ENCODE results near the gene CHD2.
"Not testable (repeated sequence)": the region's sequence is repeated elsewhere in the genome, so short reads cannot be mapped to it uniquely, and the experiment has no call there.

CHD2 gene

DNA sequence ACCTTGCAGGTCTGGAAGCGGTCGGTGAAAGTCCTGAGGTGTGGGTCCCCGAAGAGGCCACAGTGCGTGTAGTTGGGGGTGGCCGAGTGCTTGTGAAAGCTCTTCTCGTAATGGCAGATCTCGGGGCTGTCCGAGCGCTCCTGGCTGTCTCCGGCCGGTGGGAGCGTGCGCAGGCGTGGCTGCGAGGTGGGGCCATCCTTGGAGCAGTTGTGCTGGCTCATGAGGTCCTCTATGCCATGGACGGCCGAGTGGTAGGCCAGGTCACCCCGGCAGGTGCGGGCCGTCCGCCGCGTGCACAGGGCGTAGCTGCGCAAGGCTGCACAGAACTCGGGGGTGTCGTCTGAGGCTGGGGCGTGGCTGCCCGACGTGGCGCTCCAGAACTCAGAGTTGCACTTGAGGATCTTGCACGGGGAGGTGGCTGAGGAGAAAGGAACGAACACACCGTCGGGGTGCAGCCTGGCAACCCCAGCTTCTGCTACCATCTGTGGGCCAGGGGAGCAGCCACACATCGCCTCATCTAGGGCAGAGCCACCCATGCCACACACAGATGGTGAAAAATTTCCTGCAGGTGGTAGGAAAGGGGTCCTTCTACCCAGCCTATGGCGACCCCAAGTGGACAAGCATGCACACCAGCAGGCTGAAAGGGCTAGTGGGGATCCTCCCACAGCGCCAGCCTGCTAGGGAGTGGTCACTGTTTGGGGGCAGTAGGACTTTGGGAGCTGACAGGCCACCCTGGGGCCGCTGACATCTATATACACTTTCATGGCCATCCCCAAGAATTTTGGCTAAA lies 152.2 kb downstream of the CHD2 start:
- DNase-seq: peak; percentile 15

DNA sequence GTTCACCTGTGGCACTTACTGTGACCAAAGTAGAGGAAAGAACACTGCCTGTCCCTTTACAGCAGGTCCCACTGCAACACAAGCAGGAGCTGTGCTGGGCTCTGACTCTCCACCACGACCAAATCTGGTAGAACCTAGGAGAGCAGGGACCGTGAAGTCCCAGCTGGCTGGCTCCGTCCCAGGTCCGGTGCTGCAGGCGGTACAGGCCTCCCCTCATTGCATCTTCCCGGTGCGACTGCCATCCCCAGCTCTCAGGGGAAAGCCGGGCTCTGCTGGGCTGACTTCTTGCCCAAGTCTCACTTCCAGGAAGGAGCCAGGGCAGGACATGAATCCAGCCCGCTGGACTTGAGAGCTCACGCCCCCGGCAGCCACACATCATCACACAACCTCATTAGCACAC lies 155.1 kb downstream of the CHD2 start:
- DNase-seq: no peak

- no peak for DNase-seq
Observed at GRCh38 chr15:93056836-93057235, 156.7 kb downstream of the CHD2 start.

- DNase-seq: no peak
Observed at GRCh38 chr15:93057618-93058017, 157.5 kb downstream of the CHD2 start.

DNA sequence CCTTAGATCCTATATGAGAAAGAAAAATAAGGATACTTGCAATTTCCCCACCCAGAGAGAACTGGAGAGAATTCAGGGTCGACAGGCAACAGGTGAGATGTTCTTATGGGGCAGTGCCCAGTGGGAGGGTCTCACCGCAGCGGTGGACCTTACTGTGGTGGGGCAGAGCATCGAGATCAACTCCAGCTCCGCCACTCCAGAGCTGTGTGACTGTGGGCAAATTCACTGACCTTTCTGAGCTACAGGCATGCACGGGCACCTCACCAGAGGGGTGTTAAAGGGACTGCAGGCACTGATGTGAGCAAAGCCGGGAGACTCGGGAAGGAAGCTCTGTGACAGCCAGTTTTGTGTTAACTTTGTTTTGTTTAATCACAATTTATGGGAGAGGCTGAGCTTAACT lies 158.0 kb downstream of the CHD2 start:
- DNase-seq: no peak

DNA sequence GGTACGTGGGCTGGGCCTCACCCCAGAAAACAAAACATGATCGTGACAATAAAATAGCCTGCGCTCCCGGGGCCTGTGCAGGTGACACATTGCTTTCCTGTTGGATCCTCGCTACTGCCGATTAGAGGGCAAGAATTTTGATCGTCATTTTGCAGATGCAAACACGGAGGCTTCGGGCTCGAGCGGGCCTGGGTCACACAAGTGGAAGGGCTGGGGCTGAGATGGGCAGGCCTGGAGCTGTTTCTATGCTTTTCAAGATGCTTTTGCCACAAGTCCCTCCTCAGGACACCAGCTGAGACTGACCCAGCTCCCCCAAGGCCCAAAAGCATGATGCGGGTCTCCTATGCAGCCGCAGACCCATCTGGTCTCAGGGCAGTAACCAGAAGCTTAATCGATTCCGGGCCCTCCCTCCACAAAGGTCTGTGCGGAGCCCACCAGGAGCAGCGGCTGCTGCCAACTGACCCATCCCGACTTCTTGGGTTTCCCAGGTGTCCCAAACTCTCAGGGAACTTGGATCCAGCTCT lies 158.8 kb downstream of the CHD2 start:
- DNase-seq: no peak

DNA sequence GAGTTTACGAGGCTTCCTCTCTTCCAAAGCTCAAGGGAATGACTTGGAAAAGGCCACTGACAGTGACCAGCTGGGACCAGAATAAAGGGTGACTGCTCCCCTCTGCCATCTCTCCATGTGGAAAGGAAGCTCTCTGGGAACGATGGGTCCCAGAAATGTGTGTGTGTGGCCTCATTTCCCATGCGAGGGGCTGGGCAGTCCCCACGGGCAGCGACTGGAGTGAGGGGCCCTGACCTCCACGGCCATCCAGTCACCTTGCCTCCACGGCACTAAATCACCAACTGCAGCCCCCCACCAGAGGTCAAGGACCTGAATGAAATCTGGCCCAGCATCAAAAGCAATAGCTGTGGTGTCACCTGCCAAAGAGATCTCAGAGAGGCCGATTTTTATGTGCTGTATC lies 159.3 kb downstream of the CHD2 start:
- DNase-seq: no peak

DNA sequence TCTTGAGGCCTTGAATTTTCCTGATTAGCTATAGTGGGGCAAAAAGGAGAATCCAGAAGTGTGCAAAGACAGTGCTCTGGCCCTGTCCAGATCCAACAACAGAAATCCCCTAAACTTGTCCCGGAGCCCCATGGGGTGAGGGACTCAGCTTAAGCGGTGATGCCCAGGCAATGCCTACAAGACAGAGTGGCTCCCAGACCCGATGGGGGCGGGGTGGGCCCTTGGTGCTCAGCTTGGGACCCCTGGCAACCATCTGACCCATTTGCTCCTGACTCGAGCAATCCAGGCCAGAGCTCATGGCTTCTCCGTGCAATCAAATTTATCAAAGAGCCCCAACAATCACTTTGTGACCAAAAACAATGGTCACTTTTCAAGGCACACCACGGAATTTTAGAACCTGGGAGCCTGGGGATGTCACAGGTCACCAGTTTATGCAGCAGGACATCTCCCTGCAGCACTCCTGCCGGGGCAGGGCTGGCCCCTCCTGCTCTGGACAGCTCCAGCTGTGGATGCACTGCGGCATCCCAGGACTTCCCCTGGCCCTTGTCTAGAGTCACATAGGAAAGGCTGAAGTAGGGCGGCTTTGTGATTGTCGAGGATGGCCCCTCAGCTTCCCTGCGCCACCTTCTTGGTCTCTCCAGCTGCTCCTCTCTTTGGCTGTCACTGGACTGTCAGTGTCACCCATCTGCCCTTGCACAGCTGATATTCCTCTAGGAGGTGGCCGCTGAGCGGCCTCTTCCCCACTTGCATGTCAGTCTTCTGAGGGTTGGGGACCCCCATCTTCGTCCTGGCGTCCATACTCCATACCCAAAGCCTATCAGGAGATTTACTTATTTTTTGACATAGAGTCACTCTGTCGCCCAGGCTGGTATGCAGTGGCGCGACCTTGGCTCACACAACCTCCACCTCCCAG lies 160.5 kb downstream of the CHD2 start:
- DNase-seq: no peak

GRCh38 chr15:93062628-93063261 lies 162.6 kb downstream of the CHD2 start:
- DNase-seq: not testable (repeated sequence)

GRCh38 chr15:93063262-93063671 lies 163.1 kb downstream of the CHD2 start:
- no peak for DNase-seq

GRCh38 chr15:93063796-93064690 lies 163.9 kb downstream of the CHD2 start:
- no peak for DNase-seq

- DNase-seq: no peak
Observed at GRCh38 chr15:93065641-93066045, 165.5 kb downstream of the CHD2 start.

- no peak for DNase-seq
Observed at GRCh38 chr15:93066224-93066681, 166.1 kb downstream of the CHD2 start.

GRCh38 chr15:93066834-93067648 lies 166.9 kb downstream of the CHD2 start:
- no peak for DNase-seq

DNA sequence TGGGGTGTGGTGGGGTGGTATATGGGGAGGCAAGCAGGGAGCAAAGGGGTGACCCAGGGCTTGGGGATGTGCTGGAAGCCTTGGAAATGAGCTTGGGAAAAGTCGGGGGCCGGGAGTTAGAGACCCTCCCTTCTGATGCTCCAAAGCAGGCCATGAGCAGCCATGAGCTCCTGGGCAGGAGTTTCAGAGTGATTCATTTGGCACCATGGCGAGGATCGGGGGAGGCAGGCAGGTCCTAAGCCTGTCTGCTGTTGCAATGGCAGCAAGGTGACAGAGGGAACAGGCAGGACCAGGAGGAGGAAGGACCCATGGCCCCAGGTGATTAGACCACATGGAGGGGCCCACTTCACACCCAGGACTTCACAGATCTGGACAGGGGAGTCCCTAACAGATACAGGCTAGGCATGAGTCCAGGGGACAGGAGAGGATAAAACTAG lies 167.5 kb downstream of the CHD2 start:
- no peak for DNase-seq

- no peak for DNase-seq
Observed at GRCh38 chr15:93068581-93069199, 168.6 kb downstream of the CHD2 start.

- DNase-seq: no peak
Observed at GRCh38 chr15:93070132-93070531, 170.0 kb downstream of the CHD2 start.

- no peak for DNase-seq
Observed at GRCh38 chr15:93070551-93071296, 170.6 kb downstream of the CHD2 start.

- DNase-seq: no peak
Observed at GRCh38 chr15:93071469-93071936, 171.4 kb downstream of the CHD2 start.

DNA sequence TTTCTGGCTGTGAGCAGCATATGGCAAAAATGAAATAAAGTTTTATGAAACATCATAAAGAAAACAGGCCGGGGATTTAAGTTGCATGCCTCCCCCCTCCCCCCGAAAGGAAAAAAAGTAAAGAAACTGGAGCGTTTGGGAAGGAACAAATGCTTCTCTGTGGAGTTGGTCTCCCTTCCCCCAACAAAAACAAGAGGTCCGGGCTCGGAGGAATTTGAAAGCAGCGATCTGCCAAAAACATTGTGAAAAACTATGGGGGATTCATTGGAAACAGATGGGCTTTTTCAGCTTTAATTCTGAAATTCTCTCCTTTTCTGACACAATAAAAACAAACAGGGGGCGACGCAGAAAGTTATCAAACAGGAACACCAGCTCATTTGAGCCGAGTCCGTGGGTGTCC lies 171.9 kb downstream of the CHD2 start:
- no peak for DNase-seq

Measured in CD4-positive, alpha-beta T cell treated with Interleukin-12 subunit alpha and Interleukin-12 subunit beta, for 1 hour (primary cell).